BJ (cell line): ENCODE data around the gene ELOVL1. TPM values are rescaled to one million over a fixed set of nuclear protein-coding genes. Genes with fewer than 3 reads are reported as not detected.

ENCODE experiments used
- CTCF ChIA-PET: fragments of 350-600 bp; formaldehyde crosslinking; extraction: SDS; loops from one replicate; lab custom pipeline; 2021; ENCODE audit warnings: antibody characterized with exemption, inconsistent platforms; lab: Yijun Ruan, JAX
- POLR2A ChIA-PET: fragments of 300-600 bp; sonication (Branson Sonifier 250); formaldehyde crosslinking; extraction: SDS; loops from one replicate; lab custom pipeline; 2021; ENCODE audit warnings: antibody characterized with exemption; lab: Charles Lee
- DNase-seq: peaks from one replicate; pipeline ENCODE4 v3.0.0-alpha.2; 2011; ENCODE audit warnings: low read depth
- H3K27me3 ChIP-seq: 2 replicates; pipeline ENCODE4 v1.6.0; 2011; ENCODE audit warnings: low read length; ENCODE audit not compliant: control insufficient read depth, insufficient read depth
- H3K36me3 ChIP-seq: 2 replicates; pipeline ENCODE4 v1.5.1; 2011; ENCODE audit warnings: low read length; ENCODE audit not compliant: control insufficient read depth, insufficient read depth
- H3K4me3 ChIP-seq: 2 replicates; pipeline ENCODE4 v1.5.1; 2011; ENCODE audit warnings: low read depth, mild to moderate bottlenecking, control low read depth, low read length
- CTCF ChIP-seq: IDR thresholded peaks from 2 replicates; pipeline ENCODE4 v1.5.1; 2011; ENCODE audit warnings: low read depth, mild to moderate bottlenecking, control low read depth, inconsistent platforms, low read length, moderate library complexity; ENCODE audit not compliant: insufficient read depth
- polyA plus RNA-seq: library from polyadenylated mRNA; depleted of rRNA; stranded (reverse); fragments of >200 nt; gene quantifications from 2 replicates; pipeline ENCODE4 v1.2.3, GENCODE V29; 2011

The ELOVL1 gene
- polyA plus RNA-seq, 1 experiment = 287 TPM

- ChIA-PET POLR2A (no interaction called here), CTCF (interaction anchor here (0.8 to 1.4 kb wide), 2 partner anchors 9 to 121 kb away, joined by 3 read pairs; no protein-coding TSS in a partner anchor)
- H3K4me3 ChIP-seq = peak overlapping the region; percentile 49
- no peaks in the 10 kb centered on the region for H3K36me3 ChIP-seq
- no peak for DNase-seq
- H3K27me3 ChIP-seq = peaks cover 7% of the 10 kb centered on the region
- no peak for TF ChIP-seq CTCF
These were observed 19.4 kb downstream of the ELOVL1 start for GRCh38 chr1:43348343-43348808.

GRCh38 chr1:43346636-43347035 is 21.2 kb downstream of the ELOVL1 start:
- Histone ChIP-seq H3K27me3 (peaks cover 7% of the 10 kb centered on the region), H3K4me3 (no peak overlapping the region), H3K36me3 (no peaks in the 10 kb centered on the region)
- CTCF ChIA-PET = no interaction called here
- no peak for TF ChIP-seq CTCF
- no peak for DNase-seq
- POLR2A ChIA-PET = no interaction called here

- ChIA-PET POLR2A (no interaction called here), CTCF (interaction anchor here (1.0 kb wide), 1 partner anchor 31 kb away, joined by 3 read pairs; no protein-coding TSS in a partner anchor)
- Histone ChIP-seq H3K27me3 (peaks cover 9% of the 10 kb centered on the region), H3K4me3 (no peak overlapping the region), H3K36me3 (no peaks in the 10 kb centered on the region)
- DNase-seq = no peak
- no peak for TF ChIP-seq CTCF
These were observed 22.7 kb downstream of the ELOVL1 start for GRCh38 chr1:43345120-43345519.

GRCh38 chr1:43344267-43344850 is 23.5 kb downstream of the ELOVL1 start:
- CTCF ChIA-PET = interaction anchor here (0.6 to 1.3 kb wide), 3 partner anchors 14 to 323 kb away, joined by 3 to 6 read pairs (median 3); no protein-coding TSS in a partner anchor
- H3K27me3 ChIP-seq = peaks cover 13% of the 10 kb centered on the region
- POLR2A ChIA-PET = no interaction called here
- H3K4me3 ChIP-seq = no peak overlapping the region
- H3K36me3 ChIP-seq = no peaks in the 10 kb centered on the region
- TF ChIP-seq CTCF = no peak
- no peak for DNase-seq

- POLR2A ChIA-PET = no interaction called here
These were observed 27.3 kb downstream of the ELOVL1 start for GRCh38 chr1:43340559-43340958.

More at GRCh38 chr1:43340559-43340958, 27.3 kb downstream of the ELOVL1 start:
- Histone ChIP-seq H3K36me3 (no peaks in the 10 kb centered on the region), H3K27me3 (peaks cover 10% of the 10 kb centered on the region; the same call in 1 of the 2 replicates), H3K4me3 (no peak overlapping the region)
- TF ChIP-seq CTCF = no peak
- CTCF ChIA-PET = no interaction called here
- no peak for DNase-seq
